ENCODE measurements around the gene PANK4. TPM values are rescaled to one million over a fixed set of nuclear protein-coding genes. Genes with fewer than 3 reads are reported as not detected.
A peak's percentile ranks its signal among the peaks of the same experiment; 100 is the strongest.

Gene PANK4
- total and polyA plus RNA-seq, 9 of the 15 experiments (the other 6 are each of a cell fraction or from before 2014, with no cell fraction given): 0.93 to 55.6 (median 31.5) TPM

GRCh38 chr1:2525920-2526823, at the start of gene PANK4 (continued):
- TF ChIP-seq AFF1 (IDR thresholded peaks at IDR 0.05; ENCODE audit: low read depth in 1 of 2, partially characterized antibody in 2 of 2): peak in 1 of 2 experiments; percentile 98
- TF ChIP-seq ATF1 (CRISPR knock-in tag; IDR thresholded peaks at IDR 0.05): no peak
- peak; percentile 43; the same call in 1 of the 2 replicates for TF ChIP-seq ATF1 (tag; IDR thresholded peaks at IDR 0.05)
- TF ChIP-seq CC2D1A (IDR thresholded peaks at IDR 0.05): no peak
- TF ChIP-seq RBM39 (optimal IDR thresholded peaks at IDR 0.05; ENCODE audit: low read depth, low read length): no peak
- no peak for TF ChIP-seq PTRF (tag; IDR thresholded peaks at IDR 0.05)
- TF ChIP-seq ETS2 (tag; IDR thresholded peaks at IDR 0.05; ENCODE audit: borderline replicate concordance, poor library complexity, severe bottlenecking): peak; percentile 72
- no peak for TF ChIP-seq LARP7 (IDR thresholded peaks at IDR 0.05)
- TF ChIP-seq ILF3 (IDR thresholded peaks at IDR 0.05; ENCODE audit: borderline replicate concordance): no peak; the same call in 1 of the 2 replicates
- no peak for TF ChIP-seq ZNF436 (CRISPR knock-in tag; IDR thresholded peaks at IDR 0.05)
- TF ChIP-seq DDX20 (tag; IDR thresholded peaks at IDR 0.05; ENCODE audit: low read depth): no peak
- TF ChIP-seq, protein P1, sequence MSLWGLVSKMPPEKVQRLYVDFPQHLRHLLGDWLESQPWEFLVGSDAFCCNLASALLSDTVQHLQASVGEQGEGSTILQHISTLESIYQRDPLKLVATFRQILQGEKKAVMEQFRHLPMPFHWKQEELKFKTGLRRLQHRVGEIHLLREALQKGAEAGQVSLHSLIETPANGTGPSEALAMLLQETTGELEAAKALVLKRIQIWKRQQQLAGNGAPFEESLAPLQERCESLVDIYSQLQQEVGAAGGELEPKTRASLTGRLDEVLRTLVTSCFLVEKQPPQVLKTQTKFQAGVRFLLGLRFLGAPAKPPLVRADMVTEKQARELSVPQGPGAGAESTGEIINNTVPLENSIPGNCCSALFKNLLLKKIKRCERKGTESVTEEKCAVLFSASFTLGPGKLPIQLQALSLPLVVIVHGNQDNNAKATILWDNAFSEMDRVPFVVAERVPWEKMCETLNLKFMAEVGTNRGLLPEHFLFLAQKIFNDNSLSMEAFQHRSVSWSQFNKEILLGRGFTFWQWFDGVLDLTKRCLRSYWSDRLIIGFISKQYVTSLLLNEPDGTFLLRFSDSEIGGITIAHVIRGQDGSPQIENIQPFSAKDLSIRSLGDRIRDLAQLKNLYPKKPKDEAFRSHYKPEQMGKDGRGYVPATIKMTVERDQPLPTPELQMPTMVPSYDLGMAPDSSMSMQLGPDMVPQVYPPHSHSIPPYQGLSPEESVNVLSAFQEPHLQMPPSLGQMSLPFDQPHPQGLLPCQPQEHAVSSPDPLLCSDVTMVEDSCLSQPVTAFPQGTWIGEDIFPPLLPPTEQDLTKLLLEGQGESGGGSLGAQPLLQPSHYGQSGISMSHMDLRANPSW (CRISPR knock-in tag; IDR thresholded peaks at IDR 0.05): no peak
- no peak for TF ChIP-seq ARID3A (IDR thresholded peaks at IDR 0.05; ENCODE audit: borderline replicate concordance, low read depth, low read length)
- no peak for TF ChIP-seq RBM34 (IDR thresholded peaks at IDR 0.05; ENCODE audit: borderline replicate concordance, insufficient read depth, low read length)
- TF ChIP-seq C11orf30 (IDR thresholded peaks at IDR 0.05; ENCODE audit: low read depth): no peak
- no peak for TF ChIP-seq ZNF75A (CRISPR knock-in tag; IDR thresholded peaks at IDR 0.05)
- no peak for TF ChIP-seq ZZZ3 (IDR thresholded peaks at IDR 0.05)
- TF ChIP-seq KLF13 (tag; IDR thresholded peaks at IDR 0.05; ENCODE audit: borderline replicate concordance, low read depth): peak; percentile 55; the same call in 1 of the 2 replicates
- peak; percentile 94 for TF ChIP-seq BCL6 (CRISPR knock-in tag; IDR thresholded peaks at IDR 0.05)
